GM21576 (cell line): ENCODE results near the gene PGR.

Source experiments
- ATAC-seq: cut with Tn5 transposase; IDR thresholded peaks from one replicate; pipeline ENCODE4 v1.9.1; 2021; ENCODE audit warnings: mild to moderate bottlenecking, moderate library complexity; ENCODE audit not compliant: unreplicated experiment

Gene PGR

DNA sequence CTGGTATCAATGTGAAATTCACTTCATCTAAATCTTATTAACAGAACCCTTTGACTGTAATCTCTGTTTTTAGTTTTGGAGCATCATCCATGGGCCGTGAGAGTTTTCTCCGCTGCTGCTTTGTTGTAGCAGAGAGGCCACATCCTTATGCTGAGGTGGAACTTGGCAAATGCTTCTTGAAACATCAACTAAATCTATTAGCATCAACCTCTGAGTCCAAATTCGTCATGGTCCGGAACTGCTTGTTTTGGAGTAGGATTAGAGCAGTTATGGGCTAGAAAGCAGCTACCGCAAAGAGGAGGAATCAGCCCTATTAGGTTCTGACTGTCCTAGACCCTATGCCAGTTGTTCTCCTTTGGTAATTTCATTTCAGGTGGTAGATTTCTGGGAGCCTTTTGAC is 117.7 kb downstream of the PGR start:
- no peak for ATAC-seq

GRCh38 chr11:101010899-101011298 is 118.7 kb downstream of the PGR start:
- no peak for ATAC-seq

- no peak for ATAC-seq
These were observed 119.9 kb downstream of the PGR start for GRCh38 chr11:101009690-101010055.

DNA sequence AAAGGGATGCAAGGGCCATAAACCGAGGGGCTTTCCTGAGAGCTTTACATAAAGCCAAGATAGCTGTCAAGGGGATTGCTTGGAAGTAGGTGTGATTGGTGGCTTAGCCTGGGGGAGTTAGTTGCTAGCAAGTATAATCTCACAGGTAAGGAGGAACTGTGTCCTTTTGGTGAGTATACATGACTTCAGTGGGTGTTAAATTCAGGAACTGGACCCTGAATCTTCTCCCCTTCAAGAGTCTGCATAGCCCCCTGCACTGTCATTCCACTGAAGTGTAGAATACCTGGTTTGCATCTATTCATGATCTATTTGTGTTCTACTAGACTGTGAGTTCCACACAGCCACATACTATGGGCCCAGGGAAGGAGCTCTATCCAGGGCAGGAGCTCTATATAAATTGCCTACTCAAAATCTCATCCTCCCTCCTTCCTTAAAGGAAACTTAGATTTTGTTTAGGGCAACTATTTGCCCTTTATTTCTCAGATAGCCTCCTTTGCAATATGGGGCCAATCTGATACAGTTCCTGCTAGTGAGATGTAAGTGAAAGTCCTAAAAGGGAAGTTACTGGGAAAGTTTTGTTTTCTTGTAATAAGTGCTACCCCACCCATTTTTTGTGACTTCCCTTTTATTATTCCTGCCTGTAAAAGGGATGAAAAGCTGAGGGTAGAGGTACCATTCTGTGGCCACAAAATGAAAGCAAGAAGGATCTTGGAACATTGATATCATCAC is 120.5 kb downstream of the PGR start:
- no peak for ATAC-seq

DNA sequence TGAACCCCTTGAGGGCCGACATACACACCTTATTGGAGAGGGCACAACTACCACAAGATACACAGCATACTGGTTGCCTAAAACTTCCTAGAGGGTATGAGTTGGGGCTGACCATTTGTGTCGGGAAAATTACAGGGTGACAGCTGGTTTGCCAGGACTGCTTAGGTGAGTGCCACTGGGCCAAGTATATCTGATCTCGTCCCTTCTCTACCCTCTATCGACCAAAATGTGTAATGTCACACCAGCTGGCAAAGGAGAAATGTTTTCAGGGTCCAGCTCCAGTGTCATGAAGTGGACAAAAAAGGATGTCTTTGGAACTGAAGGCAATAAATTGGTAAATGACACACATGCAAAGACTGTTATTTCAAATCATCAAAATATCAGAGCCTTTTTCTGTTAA is 126.1 kb downstream of the PGR start:
- ATAC-seq = peak; percentile 65

DNA sequence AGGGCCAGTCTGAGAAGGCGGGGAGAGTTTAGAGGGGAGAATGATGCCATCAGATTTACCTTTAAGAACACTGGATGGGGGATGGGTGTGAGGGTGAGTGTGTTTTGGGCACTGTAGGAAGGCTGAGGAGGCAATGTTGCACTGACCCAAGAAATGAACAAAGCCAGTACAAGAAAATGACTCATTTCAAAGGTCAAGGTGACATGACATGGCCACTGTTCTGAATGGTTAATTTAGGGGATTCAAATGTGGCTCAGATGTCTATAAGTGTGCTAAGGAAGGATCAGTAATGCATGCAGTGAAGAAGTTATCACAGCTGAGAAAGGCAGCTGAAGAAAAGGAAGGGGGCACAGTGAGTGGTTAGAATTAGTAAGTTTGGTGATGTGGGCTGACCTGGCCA is 129.9 kb downstream of the PGR start:
- no peak for ATAC-seq

DNA sequence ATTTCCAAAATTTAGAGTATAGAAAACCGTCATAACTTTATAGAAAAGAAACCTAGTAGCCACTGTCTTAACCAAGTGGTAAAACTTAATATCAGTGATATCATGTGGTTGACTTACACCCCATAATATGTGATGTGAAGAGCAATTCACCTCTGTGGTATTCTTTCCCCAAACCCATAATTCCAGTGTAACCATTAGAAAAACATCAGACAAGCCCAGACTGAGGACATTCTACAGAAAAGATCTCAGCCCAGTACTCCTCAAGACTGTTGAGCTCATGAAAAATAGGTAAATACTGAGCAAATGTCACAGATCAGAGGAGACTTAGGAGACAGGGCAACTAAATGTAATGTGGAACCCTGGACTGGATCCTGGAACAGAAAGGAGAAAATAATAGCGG is 134.6 kb downstream of the PGR start:
- ATAC-seq = no peak

DNA sequence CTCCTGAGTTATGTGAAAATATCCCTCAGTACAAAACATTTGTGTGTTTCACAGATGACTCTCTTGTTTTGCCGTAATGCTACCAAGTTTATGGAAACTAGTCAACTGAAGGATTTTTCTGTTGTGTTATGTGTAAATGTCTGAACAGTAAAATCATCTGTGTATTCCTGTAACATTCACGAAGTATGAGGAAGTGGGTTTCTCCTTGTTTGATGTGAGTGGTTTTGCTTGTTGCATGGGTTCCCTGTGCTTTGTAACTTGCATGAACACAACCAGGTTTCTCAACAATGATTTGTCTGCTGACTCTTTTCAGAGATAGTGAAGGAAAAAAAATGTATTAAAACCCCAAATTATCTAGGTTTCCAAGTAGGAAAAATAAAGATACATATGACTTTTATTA is 138.1 kb downstream of the PGR start:
- ATAC-seq = no peak

- no peak for ATAC-seq
These were observed 138.7 kb downstream of the PGR start for GRCh38 chr11:100990931-100991330.

DNA sequence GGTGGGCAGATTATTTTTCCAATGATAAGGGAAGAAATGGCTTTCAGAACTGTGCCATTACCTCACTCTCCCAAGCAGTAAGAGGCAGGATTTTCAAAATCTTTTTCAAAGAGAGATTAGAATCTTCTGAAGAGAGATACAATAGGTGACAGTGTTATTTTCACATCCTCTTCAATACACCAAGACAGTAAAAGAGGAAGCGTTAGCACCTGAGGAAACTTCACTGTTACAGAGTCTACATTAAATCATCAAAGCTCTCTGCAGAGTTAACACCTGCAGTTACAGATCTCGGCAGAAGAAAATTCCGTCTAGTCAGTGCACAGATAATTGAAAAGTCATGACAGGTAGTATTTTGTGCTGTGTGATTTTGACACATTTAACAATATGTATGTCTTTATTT is 144.9 kb downstream of the PGR start:
- ATAC-seq = peak; percentile 98

DNA sequence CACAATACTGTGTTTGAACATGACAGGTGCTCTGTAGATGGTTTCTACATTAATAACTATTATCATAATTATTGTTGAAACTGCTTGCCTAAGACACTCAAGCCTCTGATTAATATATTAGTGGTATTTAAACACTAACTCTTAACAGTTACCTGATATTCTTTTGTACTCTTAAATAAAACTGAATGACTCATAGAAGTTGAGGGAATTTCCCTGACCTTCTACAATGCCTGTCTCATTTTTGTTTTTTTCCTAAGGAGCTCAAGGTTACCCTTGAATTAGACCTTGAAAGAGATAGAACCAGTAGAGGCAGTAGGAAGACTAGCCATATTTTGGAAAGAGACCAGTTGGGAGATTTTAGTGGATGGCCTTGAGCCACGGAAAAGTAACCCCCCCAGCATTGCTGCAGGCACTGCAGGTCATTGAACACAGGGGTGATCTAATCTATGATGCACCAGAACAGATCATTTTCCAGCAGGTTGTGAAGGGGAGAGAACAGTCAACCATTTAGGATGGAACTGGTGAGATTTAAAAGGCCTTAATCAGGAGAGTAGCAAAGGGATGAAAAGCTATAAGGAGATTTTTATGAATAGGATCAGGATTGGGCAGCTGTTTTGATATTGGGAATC is 148.3 kb downstream of the PGR start:
- no peak for ATAC-seq

DNA sequence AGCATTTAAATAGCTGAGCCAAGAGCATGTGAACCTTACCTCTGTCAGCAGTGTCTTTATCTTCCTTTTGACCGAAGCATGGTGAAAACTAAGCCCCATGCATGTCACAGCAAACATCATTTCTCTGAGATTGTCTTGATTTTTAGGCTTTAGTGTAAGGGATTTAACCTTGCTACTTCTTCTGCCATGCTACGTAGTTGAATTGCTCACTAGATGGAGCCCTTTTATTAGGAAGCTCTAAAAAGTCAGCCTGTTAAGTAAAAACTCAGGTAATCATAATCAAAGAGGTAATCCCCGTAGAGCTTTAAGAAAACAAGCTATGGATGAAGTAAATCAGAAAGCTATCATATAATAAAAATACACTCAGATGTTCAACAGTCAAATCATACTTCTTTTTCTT is 149.5 kb downstream of the PGR start:
- no peak for ATAC-seq
